ENCODE measurements around the gene RELN.

DNA sequence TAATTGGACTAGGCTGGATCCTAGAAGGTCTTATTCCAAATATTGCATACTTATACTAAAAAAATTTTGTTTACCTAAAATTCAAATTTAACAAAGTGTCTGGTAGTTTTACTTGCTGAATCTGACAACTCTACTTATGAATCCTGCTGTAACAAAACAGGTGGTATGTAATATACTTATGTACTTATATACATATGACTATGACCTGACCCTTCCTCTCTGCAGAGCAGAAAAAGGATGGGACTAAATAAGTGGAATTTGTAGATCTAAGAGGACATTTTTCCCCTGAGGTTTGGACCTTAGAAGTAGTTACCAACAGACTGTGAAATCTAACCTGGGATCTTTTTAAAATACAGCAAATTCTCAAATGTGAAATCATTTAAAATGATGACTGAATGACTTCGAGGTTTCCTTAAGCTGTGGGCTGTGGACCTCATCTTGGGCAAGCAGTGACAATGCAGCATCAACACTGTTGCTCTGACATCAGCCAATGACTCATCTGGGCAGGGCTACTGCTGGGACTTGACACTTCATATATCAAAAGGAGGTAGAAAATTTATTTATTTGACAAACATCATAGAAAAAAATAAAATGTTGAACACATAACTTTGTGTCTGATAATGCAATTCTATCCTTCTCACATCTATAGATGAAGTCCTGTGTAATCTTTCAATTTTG is 73.6 kb downstream of the RELN start:
- TF ChIP-seq, protein P1, sequence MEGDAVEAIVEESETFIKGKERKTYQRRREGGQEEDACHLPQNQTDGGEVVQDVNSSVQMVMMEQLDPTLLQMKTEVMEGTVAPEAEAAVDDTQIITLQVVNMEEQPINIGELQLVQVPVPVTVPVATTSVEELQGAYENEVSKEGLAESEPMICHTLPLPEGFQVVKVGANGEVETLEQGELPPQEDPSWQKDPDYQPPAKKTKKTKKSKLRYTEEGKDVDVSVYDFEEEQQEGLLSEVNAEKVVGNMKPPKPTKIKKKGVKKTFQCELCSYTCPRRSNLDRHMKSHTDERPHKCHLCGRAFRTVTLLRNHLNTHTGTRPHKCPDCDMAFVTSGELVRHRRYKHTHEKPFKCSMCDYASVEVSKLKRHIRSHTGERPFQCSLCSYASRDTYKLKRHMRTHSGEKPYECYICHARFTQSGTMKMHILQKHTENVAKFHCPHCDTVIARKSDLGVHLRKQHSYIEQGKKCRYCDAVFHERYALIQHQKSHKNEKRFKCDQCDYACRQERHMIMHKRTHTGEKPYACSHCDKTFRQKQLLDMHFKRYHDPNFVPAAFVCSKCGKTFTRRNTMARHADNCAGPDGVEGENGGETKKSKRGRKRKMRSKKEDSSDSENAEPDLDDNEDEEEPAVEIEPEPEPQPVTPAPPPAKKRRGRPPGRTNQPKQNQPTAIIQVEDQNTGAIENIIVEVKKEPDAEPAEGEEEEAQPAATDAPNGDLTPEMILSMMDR (conservative IDR thresholded peaks at IDR 0.05; ENCODE audit: low read depth, low read length), result no peak
- TF ChIP-seq EZH2 (IDR thresholded peaks at IDR 0.05; ENCODE audit: low read length, unreplicated experiment), result no peak
